K562 (cell line): Measurements from ENCODE around the gene KIF19. TPM values are rescaled to one million over a fixed set of nuclear protein-coding genes. Genes with fewer than 3 reads are reported as not detected.

Experiments used
- FOSL1 ChIP-seq: fragments of 200-800 bp; sonication (Bioruptor generic); conservative IDR thresholded peaks from 2 replicates; pipeline ENCODE4 v1.6.1; 2016; ENCODE audit warnings: missing genetic modification characterization, missing compliant biosample characterization
- HDAC3 ChIP-seq: fragments of 450-650 bp; IDR thresholded peaks from 2 replicates; pipeline ENCODE4 v1.6.1; 2018; ENCODE audit warnings: borderline replicate concordance, mild to moderate bottlenecking, moderate library complexity; ENCODE audit not compliant: partially characterized antibody
- MAX ChIP-seq: sonication (generic); formaldehyde crosslinking; IDR thresholded peaks from 2 replicates; pipeline ENCODE4 v1.9.0; 2022; ENCODE audit warnings: mild to moderate bottlenecking, missing genetic modification reagents
- NCOA6 ChIP-seq: fragments of 450-650 bp; IDR thresholded peaks from 2 replicates; pipeline ENCODE4 v1.6.1; 2017; ENCODE audit warnings: mild to moderate bottlenecking
- NONO ChIP-seq, 2 experiments: fragments of 200-400 bp in 1 of 2; fragments of 450-650 bp in 1 of 2; formaldehyde crosslinking in 1 of 2; IDR thresholded peaks; 2 replicates each; pipeline ENCODE4 v1.6.1; 2017; ENCODE audit warnings: low read depth in 2 of 2, mild to moderate bottlenecking in 2 of 2, moderate library complexity in 2 of 2, low read length in 1 of 2
- RB1 ChIP-seq: fragments of 450-650 bp; IDR thresholded peaks from 2 replicates; pipeline ENCODE4 v1.6.1; 2017; ENCODE audit warnings: low read depth, mild to moderate bottlenecking
- SMC3 ChIP-seq: conservative IDR thresholded peaks from 2 replicates; pipeline ENCODE4 v1.6.1; 2011; ENCODE audit warnings: low read depth, low read length, improper control_type of control experiment; ENCODE audit not compliant: insufficient read depth
- SP1 ChIP-seq: sonication (generic); formaldehyde crosslinking; IDR thresholded peaks from 2 replicates; pipeline ENCODE4 v1.8.1; 2022; ENCODE audit warnings: mild to moderate bottlenecking, missing genetic modification reagents
- SP2 ChIP-seq: IDR thresholded peaks from 2 replicates; pipeline ENCODE4 v1.6.1; 2011; ENCODE audit warnings: mild to moderate bottlenecking, low read depth, low read length, moderate library complexity; ENCODE audit not compliant: poor library complexity, severe bottlenecking; ENCODE audit errors: extremely low read depth
- YY1 ChIP-seq, 3 experiments: IDR thresholded peaks; 2 replicates each; pipeline ENCODE4 v1.6.1; 2011; ENCODE audit warnings: low read length in 2 of 3, mild to moderate bottlenecking in 2 of 3, moderate library complexity in 2 of 3, borderline replicate concordance in 1 of 3, control low read depth in 1 of 3, low read depth in 1 of 3; ENCODE audit not compliant: insufficient read depth in 3 of 3, insufficient replicate concordance in 2 of 3, control insufficient read depth in 1 of 3, insufficient read length in 1 of 3; ENCODE audit errors: extremely low read depth in 1 of 3
- ZBTB12 ChIP-seq: fragments of 250-450 bp; sonication (Bioruptor Pico); IDR thresholded peaks from 2 replicates; pipeline ENCODE4 v1.4.0; 2020
- ZNF263 ChIP-seq: sonication (generic); formaldehyde crosslinking; IDR thresholded peaks from 2 replicates; pipeline ENCODE4 v1.8.0; 2022; ENCODE audit warnings: mild to moderate bottlenecking, missing genetic modification reagents, borderline replicate concordance
- polyA plus RNA-seq, 8 experiments: library from polyadenylated mRNA; depleted of rRNA in 4 of 8; stranded (reverse) in 5 of 8; unstranded in 3 of 8; fragments of >200 nt; fragmentation: Nextera tagmentation in 2 of 8; fragmentation: Illumina TruSeq in 1 of 8; extraction: Ambion mirVana in 2 of 8; extraction: Trizol in 1 of 8; gene quantifications; 2 replicates each; pipeline versions ENCODE4 v1.2.1 to v1.2.3, GENCODE V29; 2011 to 2014; ENCODE audit warnings: inconsistent platforms in 1 of 8, missing spikeins in 1 of 8
- total RNA-seq, 7 experiments: library from RNA; depleted of rRNA in 6 of 7; stranded (reverse); fragments of >200 nt in 6 of 7; fragmentation: Illumina TruSeq in 2 of 7; extraction: Trizol in 2 of 7; gene quantifications; 2 replicates each; pipeline versions ENCODE4 v1.2.1 to v1.2.3, GENCODE V29; 2011 to 2021; ENCODE audit warnings: low replicate concordance in 1 of 7
- TF ChIP-seq, protein P1 (sequence below): IDR thresholded peaks from 2 replicates; pipeline ENCODE4 v1.6.1; 2011; ENCODE audit warnings: borderline replicate concordance, low read depth, mild to moderate bottlenecking, moderate library complexity, low read length; ENCODE audit not compliant: insufficient read depth, poor library complexity, severe bottlenecking
- TF ChIP-seq, protein P2 (sequence below), 2 experiments: fragments of 450-650 bp; formaldehyde crosslinking in 1 of 2; IDR thresholded peaks; 2 replicates each; pipeline versions ENCODE4 v1.4.0 to v1.6.1; 2014 to 2020; ENCODE audit warnings: mild to moderate bottlenecking in 2 of 2, borderline replicate concordance in 1 of 2, low read depth in 1 of 2

The KIF19 gene
- total and polyA plus RNA-seq, 9 of the 15 experiments (the other 6 are each of a cell fraction or from before 2014, with no cell fraction given), result 0.10 TPM; not detected in 8

- TF ChIP-seq, protein P1, sequence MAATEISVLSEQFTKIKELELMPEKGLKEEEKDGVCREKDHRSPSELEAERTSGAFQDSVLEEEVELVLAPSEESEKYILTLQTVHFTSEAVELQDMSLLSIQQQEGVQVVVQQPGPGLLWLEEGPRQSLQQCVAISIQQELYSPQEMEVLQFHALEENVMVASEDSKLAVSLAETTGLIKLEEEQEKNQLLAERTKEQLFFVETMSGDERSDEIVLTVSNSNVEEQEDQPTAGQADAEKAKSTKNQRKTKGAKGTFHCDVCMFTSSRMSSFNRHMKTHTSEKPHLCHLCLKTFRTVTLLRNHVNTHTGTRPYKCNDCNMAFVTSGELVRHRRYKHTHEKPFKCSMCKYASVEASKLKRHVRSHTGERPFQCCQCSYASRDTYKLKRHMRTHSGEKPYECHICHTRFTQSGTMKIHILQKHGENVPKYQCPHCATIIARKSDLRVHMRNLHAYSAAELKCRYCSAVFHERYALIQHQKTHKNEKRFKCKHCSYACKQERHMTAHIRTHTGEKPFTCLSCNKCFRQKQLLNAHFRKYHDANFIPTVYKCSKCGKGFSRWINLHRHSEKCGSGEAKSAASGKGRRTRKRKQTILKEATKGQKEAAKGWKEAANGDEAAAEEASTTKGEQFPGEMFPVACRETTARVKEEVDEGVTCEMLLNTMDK, result peak; percentile 64
- TF ChIP-seq SP2 (no peak), ZBTB12 (no peak), SMC3 (peak; percentile 90), NONO (IDR thresholded peaks at IDR 0.05; ENCODE audit: low read depth in 2 of 2, low read length in 1 of 2) (0 out of 4 replicates have a peak, but pooled peaks of 1 of the 2 experiments have one; percentile 21), FOSL1 (tag) (no peak), RB1 (peak; percentile 81; the same call in 1 of the 2 replicates), NCOA6 (no peak), MAX (CRISPR knock-in tag) (0 out of 2 replicates have a peak, but pooled peaks have one; percentile 15), YY1 (IDR thresholded peaks at IDR 0.05; ENCODE audit: borderline replicate concordance in 1 of 3, control insufficient read depth in 1 of 3, extremely low read depth in 1 of 3, insufficient read depth in 3 of 3, insufficient read length in 1 of 3, insufficient replicate concordance in 2 of 3, low read depth in 1 of 3, low read length in 2 of 3) (peak in 1 of 3 experiments; percentile 57), HDAC3 (no peak), ZNF263 (CRISPR knock-in tag) (peak; percentile 54; the same call in 1 of the 2 replicates), SP1 (CRISPR knock-in tag) (0 out of 2 replicates have a peak, but pooled peaks have one; percentile 30)
- TF ChIP-seq, protein P2, sequence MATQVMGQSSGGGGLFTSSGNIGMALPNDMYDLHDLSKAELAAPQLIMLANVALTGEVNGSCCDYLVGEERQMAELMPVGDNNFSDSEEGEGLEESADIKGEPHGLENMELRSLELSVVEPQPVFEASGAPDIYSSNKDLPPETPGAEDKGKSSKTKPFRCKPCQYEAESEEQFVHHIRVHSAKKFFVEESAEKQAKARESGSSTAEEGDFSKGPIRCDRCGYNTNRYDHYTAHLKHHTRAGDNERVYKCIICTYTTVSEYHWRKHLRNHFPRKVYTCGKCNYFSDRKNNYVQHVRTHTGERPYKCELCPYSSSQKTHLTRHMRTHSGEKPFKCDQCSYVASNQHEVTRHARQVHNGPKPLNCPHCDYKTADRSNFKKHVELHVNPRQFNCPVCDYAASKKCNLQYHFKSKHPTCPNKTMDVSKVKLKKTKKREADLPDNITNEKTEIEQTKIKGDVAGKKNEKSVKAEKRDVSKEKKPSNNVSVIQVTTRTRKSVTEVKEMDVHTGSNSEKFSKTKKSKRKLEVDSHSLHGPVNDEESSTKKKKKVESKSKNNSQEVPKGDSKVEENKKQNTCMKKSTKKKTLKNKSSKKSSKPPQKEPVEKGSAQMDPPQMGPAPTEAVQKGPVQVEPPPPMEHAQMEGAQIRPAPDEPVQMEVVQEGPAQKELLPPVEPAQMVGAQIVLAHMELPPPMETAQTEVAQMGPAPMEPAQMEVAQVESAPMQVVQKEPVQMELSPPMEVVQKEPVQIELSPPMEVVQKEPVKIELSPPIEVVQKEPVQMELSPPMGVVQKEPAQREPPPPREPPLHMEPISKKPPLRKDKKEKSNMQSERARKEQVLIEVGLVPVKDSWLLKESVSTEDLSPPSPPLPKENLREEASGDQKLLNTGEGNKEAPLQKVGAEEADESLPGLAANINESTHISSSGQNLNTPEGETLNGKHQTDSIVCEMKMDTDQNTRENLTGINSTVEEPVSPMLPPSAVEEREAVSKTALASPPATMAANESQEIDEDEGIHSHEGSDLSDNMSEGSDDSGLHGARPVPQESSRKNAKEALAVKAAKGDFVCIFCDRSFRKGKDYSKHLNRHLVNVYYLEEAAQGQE (IDR thresholded peaks at IDR 0.05; ENCODE audit: borderline replicate concordance), result peak; percentile 78
- TF ChIP-seq, protein P2 (CRISPR knock-in tag; IDR thresholded peaks at IDR 0.05; ENCODE audit: low read depth), result no peak
Observed at GRCh38 chr17:74354123-74354522, 28.1 kb downstream of the KIF19 start (continued).
